Glutamatergic neuron (in vitro differentiated cells): ENCODE data around the gene MXRA8. TPM values are rescaled to one million over a fixed set of nuclear protein-coding genes. Genes with fewer than 3 reads are reported as not detected.

ENCODE experiments used
- DNase-seq: peaks from one replicate; pipeline ENCODE4 v3.0.0; 2022
- H3K27ac Mint-ChIP-seq: one replicate; pipeline ENCODE4 v1.8.0; 2020; ENCODE audit warnings: mild to moderate bottlenecking, mixed read lengths, inconsistent platforms; ENCODE audit not compliant: unreplicated experiment
- H3K27me3 Mint-ChIP-seq: one replicate; pipeline ENCODE4 v1.8.0; 2020; ENCODE audit warnings: mild to moderate bottlenecking, moderate library complexity, mixed read lengths, inconsistent platforms; ENCODE audit not compliant: unreplicated experiment
- H3K36me3 Mint-ChIP-seq: one replicate; pipeline ENCODE4 v1.8.0; 2020; ENCODE audit warnings: mild to moderate bottlenecking, mixed read lengths, inconsistent platforms; ENCODE audit not compliant: unreplicated experiment
- H3K4me1 Mint-ChIP-seq: one replicate; pipeline ENCODE4 v1.8.0; 2020; ENCODE audit warnings: mild to moderate bottlenecking, low read depth, mixed read lengths, inconsistent platforms; ENCODE audit not compliant: unreplicated experiment
- H3K4me3 Mint-ChIP-seq: one replicate; pipeline ENCODE4 v1.8.0; 2020; ENCODE audit warnings: mild to moderate bottlenecking, mixed read lengths, inconsistent platforms; ENCODE audit not compliant: unreplicated experiment
- H3K9me3 Mint-ChIP-seq: one replicate; pipeline ENCODE4 v1.8.0; 2020; ENCODE audit warnings: mild to moderate bottlenecking, moderate library complexity, mixed read lengths, inconsistent platforms; ENCODE audit not compliant: unreplicated experiment
- total RNA-seq: library from RNA; stranded (reverse); fragmentation: NEBNext Ultra II Directional; extraction: Animal tissue kit (Norgen Biotek cat#: 25700); gene quantifications from one replicate; pipeline ENCODE4 v1.2.1, GENCODE V29; 2021; ENCODE audit not compliant: unreplicated experiment
- TF ChIP-seq, protein P1 (sequence below): fragments of 200-600 bp; sonication (generic); IDR thresholded peaks from one replicate; pipeline ENCODE4 v1.5.0; 2021; ENCODE audit not compliant: partially characterized antibody, unreplicated experiment

Gene MXRA8
- total RNA-seq, 1 donor from 2014 or later: 7.7 TPM

DNA sequence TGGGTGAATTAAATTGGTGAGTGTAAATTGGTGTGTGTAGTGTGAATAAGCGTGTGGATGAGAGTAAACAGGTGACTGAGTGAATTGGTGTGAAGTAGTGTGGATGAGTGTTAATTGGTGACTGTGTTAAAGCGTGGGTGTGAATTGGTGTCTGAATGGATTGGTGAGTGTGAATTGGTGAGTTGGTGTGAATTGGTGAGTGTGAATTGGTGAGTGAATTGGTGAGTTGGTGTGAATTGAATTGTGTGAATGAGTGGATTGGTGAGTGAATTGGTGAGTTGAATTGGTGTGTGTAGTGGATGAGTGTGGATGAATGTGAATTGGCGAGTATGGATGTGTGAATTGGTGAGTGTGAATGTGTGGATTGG, 8.3 kb upstream of the MXRA8 start:
- Mint-ChIP-seq H3K4me1 (peaks cover 4% of the 10 kb centered on the region), H3K36me3 (no peaks in the 10 kb centered on the region), H3K27me3 (no peaks in the 10 kb centered on the region), H3K4me3 (no peak overlapping the region), H3K9me3 (peaks cover 2% of the 10 kb centered on the region), H3K27ac (no peak overlapping the region)
- TF ChIP-seq, protein P1, sequence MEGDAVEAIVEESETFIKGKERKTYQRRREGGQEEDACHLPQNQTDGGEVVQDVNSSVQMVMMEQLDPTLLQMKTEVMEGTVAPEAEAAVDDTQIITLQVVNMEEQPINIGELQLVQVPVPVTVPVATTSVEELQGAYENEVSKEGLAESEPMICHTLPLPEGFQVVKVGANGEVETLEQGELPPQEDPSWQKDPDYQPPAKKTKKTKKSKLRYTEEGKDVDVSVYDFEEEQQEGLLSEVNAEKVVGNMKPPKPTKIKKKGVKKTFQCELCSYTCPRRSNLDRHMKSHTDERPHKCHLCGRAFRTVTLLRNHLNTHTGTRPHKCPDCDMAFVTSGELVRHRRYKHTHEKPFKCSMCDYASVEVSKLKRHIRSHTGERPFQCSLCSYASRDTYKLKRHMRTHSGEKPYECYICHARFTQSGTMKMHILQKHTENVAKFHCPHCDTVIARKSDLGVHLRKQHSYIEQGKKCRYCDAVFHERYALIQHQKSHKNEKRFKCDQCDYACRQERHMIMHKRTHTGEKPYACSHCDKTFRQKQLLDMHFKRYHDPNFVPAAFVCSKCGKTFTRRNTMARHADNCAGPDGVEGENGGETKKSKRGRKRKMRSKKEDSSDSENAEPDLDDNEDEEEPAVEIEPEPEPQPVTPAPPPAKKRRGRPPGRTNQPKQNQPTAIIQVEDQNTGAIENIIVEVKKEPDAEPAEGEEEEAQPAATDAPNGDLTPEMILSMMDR: no peak
- no peak for DNase-seq

DNA sequence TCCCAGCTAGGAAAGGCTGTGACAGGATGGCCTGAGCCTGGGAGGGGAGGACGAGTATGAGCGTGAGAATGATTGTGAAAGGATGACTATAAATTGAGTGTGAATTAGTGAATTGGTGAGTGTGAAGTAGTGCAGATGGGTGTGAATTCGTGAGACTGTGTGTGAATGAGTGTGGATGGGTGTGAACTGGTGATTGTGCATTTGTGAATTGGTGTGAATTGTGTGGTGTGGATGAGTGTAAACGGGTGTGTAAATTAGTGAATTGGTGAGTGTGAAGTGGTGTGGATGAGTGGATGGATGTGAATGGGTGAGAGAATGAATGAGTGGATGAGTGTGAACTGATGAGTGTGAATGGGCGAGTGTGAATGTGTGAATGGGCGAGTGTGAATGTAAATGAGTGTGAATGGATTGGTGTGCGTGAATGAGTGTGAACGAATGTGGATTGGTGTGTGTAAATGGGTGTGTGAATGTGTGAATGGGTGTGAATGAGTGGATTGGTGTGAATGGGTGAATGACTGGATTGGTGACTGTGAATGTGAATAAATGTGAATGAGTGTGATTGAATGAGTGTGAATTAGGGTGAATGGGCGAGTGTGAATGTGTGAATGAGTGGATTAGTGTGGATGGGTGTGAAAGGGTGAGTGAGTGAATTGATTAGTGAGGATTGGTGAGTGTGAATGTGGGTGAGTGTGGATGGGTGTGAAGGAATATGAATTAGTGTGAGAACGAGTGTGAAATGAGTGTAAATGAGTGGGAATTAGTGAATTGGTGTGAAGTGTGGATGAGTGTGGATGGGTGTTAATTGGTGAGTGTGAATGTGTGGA, 7.7 kb upstream of the MXRA8 start:
- Mint-ChIP-seq H3K27me3 (no peaks in the 10 kb centered on the region), H3K4me1 (peaks cover 4% of the 10 kb centered on the region), H3K9me3 (peaks cover 2% of the 10 kb centered on the region), H3K36me3 (no peaks in the 10 kb centered on the region), H3K4me3 (no peak overlapping the region), H3K27ac (no peak overlapping the region)
- no peak for DNase-seq
- TF ChIP-seq, protein P1: no peak

DNA sequence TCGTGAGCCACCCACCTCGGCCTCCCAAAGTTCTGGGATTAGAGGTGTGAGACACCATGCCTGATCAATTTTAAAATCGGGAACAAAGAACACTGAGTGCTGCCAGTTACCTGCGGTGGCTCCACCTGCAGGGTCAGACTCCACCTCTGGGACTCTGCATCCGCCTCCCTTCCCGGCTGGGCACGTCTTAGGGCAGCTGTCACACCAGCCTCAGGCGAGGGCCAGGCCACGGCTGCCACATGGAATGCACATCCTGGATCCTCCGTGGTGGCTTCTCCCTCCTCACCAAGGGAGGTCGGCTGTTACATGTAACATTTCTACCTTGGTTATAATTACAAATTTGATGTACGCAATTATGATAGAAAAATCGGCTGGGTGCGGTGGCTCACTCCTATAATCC, 5.9 kb upstream of the MXRA8 start:
- peaks cover 11% of the 10 kb centered on the region for H3K4me1 Mint-ChIP-seq

DNA sequence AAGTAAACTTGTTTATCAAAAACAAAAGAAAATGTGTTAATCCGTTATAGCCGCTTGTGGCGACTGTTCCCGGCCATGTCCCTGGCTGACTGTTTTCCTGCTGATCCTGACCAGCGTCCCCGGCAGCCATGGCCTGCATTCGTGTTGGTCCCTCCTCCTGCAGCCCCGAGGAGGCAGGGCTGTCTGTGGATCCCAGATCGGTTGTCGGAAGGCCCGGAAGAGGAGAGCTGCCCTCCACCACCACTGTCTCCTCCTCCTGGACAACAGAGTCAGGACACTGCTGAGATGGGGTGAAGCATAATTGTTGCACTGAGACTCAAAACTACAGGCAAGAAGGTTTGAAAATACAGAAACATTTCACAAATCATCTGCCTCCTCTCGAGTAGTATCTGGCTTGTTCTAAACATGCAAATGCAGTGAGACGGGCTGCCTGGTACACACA, 3.6 kb upstream of the MXRA8 start:
- no peak overlapping the region for H3K4me3 Mint-ChIP-seq
- peak; percentile 21 for DNase-seq
- H3K36me3 Mint-ChIP-seq: no peaks in the 10 kb centered on the region
- H3K4me1 Mint-ChIP-seq: peaks cover 11% of the 10 kb centered on the region
- TF ChIP-seq, protein P1: no peak
- no peak overlapping the region for H3K27ac Mint-ChIP-seq
- peaks cover 2% of the 10 kb centered on the region for H3K9me3 Mint-ChIP-seq
- H3K27me3 Mint-ChIP-seq: peaks cover 8% of the 10 kb centered on the region

More for the DNA sequence above, 5.9 kb upstream of the MXRA8 start:
- TF ChIP-seq, protein P1: no peak
- Mint-ChIP-seq H3K27me3 (peaks cover 4% of the 10 kb centered on the region), H3K27ac (no peak overlapping the region), H3K36me3 (no peaks in the 10 kb centered on the region), H3K4me3 (no peak overlapping the region), H3K9me3 (peaks cover 2% of the 10 kb centered on the region)
- DNase-seq: no peak

DNA sequence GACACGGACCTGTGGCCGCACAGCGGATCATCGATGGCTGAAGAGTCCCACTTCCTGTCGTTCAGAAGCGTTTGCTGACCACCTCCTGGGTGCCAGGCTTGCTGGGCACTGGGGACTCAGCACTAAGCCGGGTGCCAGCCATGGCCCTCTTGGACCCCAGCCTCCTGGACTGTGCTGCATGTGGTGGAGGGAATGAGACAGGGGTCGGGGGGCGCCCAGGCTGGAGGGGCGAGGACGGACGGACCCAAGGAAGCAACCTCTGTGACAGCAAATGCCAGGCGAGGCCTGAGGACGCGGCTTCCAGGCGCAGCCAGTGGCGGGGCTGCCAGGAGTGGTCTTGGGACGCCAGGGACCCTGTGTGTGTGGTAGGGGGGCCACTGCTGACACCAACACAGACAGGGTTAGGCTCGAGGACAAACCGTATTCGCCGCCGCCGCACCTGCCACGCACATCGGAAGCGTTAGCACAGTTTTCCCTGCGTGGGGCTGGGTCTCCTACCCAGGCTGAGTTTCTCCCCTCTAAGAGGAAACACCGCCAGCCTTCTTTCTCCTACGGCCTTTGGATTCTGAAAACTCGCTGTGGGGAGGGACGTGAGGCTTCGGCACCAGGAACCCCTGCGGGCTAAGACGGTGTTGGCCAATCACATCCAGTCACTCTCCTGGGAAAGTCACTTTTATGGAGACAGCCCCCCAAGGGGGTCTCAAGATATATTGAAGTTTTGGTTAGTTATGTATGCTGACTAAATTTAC, 3.1 kb upstream of the MXRA8 start:
- H3K4me1 Mint-ChIP-seq: peaks cover 11% of the 10 kb centered on the region
- H3K27ac Mint-ChIP-seq: no peak overlapping the region
- peak overlapping the region; percentile 4 for H3K4me3 Mint-ChIP-seq
- H3K27me3 Mint-ChIP-seq: peaks cover 8% of the 10 kb centered on the region
- peaks cover 2% of the 10 kb centered on the region for H3K9me3 Mint-ChIP-seq
- no peaks in the 10 kb centered on the region for H3K36me3 Mint-ChIP-seq
- TF ChIP-seq, protein P1: no peak
- DNase-seq: no peak
